Measurements from ENCODE around the gene SH3YL1. TPM values are rescaled to one million over a fixed set of nuclear protein-coding genes. Genes with fewer than 3 reads are reported as not detected.

The SH3YL1 gene
- polyA plus RNA-seq, 1 experiment, result 27.6 TPM

GRCh38 chr2:196406-196805, 67.4 kb downstream of the SH3YL1 start:
- Histone ChIP-seq H3K27ac (ENCODE audit: low read depth, low read length) (no peak overlapping the region), H3K27me3 (ENCODE audit: control insufficient read depth, insufficient read depth, low read length) (no peaks in the 10 kb centered on the region), H3K4me3 (ENCODE audit: low read depth, low read length) (no peak overlapping the region), H3K9me3 (ENCODE audit: control insufficient read depth, insufficient read depth, low read length) (peaks cover 54% of the 10 kb centered on the region)
- TF ChIP-seq, protein P1, sequence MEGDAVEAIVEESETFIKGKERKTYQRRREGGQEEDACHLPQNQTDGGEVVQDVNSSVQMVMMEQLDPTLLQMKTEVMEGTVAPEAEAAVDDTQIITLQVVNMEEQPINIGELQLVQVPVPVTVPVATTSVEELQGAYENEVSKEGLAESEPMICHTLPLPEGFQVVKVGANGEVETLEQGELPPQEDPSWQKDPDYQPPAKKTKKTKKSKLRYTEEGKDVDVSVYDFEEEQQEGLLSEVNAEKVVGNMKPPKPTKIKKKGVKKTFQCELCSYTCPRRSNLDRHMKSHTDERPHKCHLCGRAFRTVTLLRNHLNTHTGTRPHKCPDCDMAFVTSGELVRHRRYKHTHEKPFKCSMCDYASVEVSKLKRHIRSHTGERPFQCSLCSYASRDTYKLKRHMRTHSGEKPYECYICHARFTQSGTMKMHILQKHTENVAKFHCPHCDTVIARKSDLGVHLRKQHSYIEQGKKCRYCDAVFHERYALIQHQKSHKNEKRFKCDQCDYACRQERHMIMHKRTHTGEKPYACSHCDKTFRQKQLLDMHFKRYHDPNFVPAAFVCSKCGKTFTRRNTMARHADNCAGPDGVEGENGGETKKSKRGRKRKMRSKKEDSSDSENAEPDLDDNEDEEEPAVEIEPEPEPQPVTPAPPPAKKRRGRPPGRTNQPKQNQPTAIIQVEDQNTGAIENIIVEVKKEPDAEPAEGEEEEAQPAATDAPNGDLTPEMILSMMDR (IDR thresholded peaks at IDR 0.05; ENCODE audit: low read depth, low read length), result no peak
- no peak for DNase-seq (ENCODE audit: low read depth, low spot score)
- ChIA-PET POLR2A (no interaction called here), CTCF (no interaction called here)

DNA sequence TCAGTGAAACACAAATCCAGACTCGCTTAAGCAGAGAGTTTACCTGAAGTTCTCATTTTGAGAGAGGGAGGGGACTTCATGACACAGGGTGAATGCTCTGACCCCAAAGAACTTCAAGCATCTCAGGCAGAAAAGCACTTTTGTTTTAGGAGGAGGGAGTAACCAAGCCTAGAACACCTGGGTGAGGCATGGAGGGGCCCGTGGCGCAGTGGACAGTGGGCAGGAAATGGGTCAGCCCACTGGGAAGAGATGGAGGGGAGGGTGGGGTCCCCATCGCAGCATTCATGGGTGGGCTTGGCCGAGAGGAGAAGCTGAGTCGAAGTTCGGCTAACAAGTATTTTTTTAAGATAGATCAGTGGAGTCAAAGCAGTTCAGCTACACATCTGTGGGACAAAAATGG, 67.9 kb downstream of the SH3YL1 start:
- ChIA-PET POLR2A (no interaction called here), CTCF (no interaction called here)
- Histone ChIP-seq H3K27me3 (ENCODE audit: control insufficient read depth, insufficient read depth, low read length) (no peaks in the 10 kb centered on the region), H3K4me3 (ENCODE audit: low read depth, low read length) (no peak overlapping the region), H3K9me3 (ENCODE audit: control insufficient read depth, insufficient read depth, low read length) (peaks cover 59% of the 10 kb centered on the region), H3K27ac (ENCODE audit: low read depth, low read length) (no peak overlapping the region)
- no peak for DNase-seq (ENCODE audit: low read depth, low spot score)
- TF ChIP-seq, protein P1 (IDR thresholded peaks at IDR 0.05; ENCODE audit: low read depth, low read length), result no peak

- H3K27me3 ChIP-seq (ENCODE audit: control insufficient read depth, insufficient read depth, low read length), result no peaks in the 10 kb centered on the region
- TF ChIP-seq, protein P1 (IDR thresholded peaks at IDR 0.05; ENCODE audit: low read depth, low read length), result no peak
- no peak overlapping the region for H3K4me3 ChIP-seq (ENCODE audit: low read depth, low read length)
- POLR2A ChIA-PET, result no interaction called here
- H3K27ac ChIP-seq (ENCODE audit: low read depth, low read length), result no peak overlapping the region
- CTCF ChIA-PET, result no interaction called here
- DNase-seq (ENCODE audit: low read depth, low spot score), result no peak
- peaks cover 46% of the 10 kb centered on the region for H3K9me3 ChIP-seq (ENCODE audit: control insufficient read depth, insufficient read depth, low read length)
These were observed 70.6 kb downstream of the SH3YL1 start for GRCh38 chr2:193141-193671.

- Histone ChIP-seq H3K4me3 (ENCODE audit: low read depth, low read length) (no peak overlapping the region), H3K27ac (ENCODE audit: low read depth, low read length) (no peak overlapping the region), H3K27me3 (ENCODE audit: control insufficient read depth, insufficient read depth, low read length) (no peaks in the 10 kb centered on the region), H3K9me3 (ENCODE audit: control insufficient read depth, insufficient read depth, low read length) (peaks cover 44% of the 10 kb centered on the region)
- TF ChIP-seq, protein P1 (IDR thresholded peaks at IDR 0.05; ENCODE audit: low read depth, low read length), result no peak
- ChIA-PET CTCF (no interaction called here), POLR2A (no interaction called here)
- no peak for DNase-seq (ENCODE audit: low read depth, low spot score)
These were observed 72.3 kb downstream of the SH3YL1 start for GRCh38 chr2:191311-192190.

DNA sequence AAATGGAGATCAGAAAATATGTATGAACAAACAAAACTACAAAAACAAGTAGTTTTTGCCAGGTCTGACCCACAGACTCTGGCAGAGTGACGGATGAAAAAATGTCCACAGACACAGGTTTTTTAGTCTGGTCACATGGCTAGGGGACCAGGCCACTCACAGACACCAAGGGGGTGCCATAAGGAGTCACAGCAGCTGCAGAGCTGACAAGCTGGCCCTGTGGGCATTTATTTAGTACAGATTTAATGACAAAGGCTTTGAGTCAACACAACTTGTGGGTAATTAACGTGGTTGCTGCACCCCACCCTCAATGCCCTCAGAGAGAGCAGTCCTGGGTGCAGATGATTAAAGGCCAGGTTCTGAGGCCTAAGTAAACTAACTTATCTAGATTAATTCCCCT, 76.0 kb downstream of the SH3YL1 start:
- POLR2A ChIA-PET, result no interaction called here

More for the DNA sequence above, 76.0 kb downstream of the SH3YL1 start:
- Histone ChIP-seq H3K27ac (ENCODE audit: low read depth, low read length) (no peak overlapping the region), H3K27me3 (ENCODE audit: control insufficient read depth, insufficient read depth, low read length) (no peaks in the 10 kb centered on the region), H3K9me3 (ENCODE audit: control insufficient read depth, insufficient read depth, low read length) (peaks cover 20% of the 10 kb centered on the region), H3K4me3 (ENCODE audit: low read depth, low read length) (no peak overlapping the region)
- DNase-seq (ENCODE audit: low read depth, low spot score), result no peak
- CTCF ChIA-PET, result no interaction called here
- TF ChIP-seq, protein P1 (IDR thresholded peaks at IDR 0.05; ENCODE audit: low read depth, low read length), result no peak
